HL-60/S4 (cell line): ENCODE results near the gene DEFB124.
"Not testable (repeated sequence)": the region's sequence is repeated elsewhere in the genome, so short reads cannot be mapped to it uniquely, and the experiment has no call there.

Source experiments
- in situ Hi-C: fragments of 300-500 bp; cut with MboI; formaldehyde crosslinking; loops from 2 replicates; pipeline ENCODE4 v1.14.3; 2022; ENCODE audit warnings: low sequenced_read_pairs

Gene DEFB124

GRCh38 chr20:31474758-31475427, at the start of gene DEFB124, which contains the start of gene REM1:
Gene DEFB124 (minus strand): TSS chr20:31475127. CDS start chr20:31473013, 2,114 bp downstream.
Gene REM1 (plus strand): TSS chr20:31475288. CDS start chr20:31476446, 1,158 bp downstream.
- in situ Hi-C loops = no loop called here

- in situ Hi-C loops = no loop called here
Observed at GRCh38 chr20:31523361-31524283, 48.7 kb upstream of the DEFB124 start.

- in situ Hi-C loops = no loop called here
Observed at GRCh38 chr20:31522731-31523130, 47.8 kb upstream of the DEFB124 start.

GRCh38 chr20:31521267-31521666, 46.3 kb upstream of the DEFB124 start:
- in situ Hi-C loops = not testable (repeated sequence)

- in situ Hi-C loops = no loop called here
Observed at GRCh38 chr20:31517373-31517772, 42.4 kb upstream of the DEFB124 start.

GRCh38 chr20:31516651-31517050, 41.7 kb upstream of the DEFB124 start:
- in situ Hi-C loops = no loop called here

- in situ Hi-C loops = no loop called here
Observed at GRCh38 chr20:31516166-31516565, 41.2 kb upstream of the DEFB124 start.

- in situ Hi-C loops = no loop called here
Observed at GRCh38 chr20:31515775-31516107, 40.8 kb upstream of the DEFB124 start.

GRCh38 chr20:31515072-31515774, 40.3 kb upstream of the DEFB124 start:
- in situ Hi-C loops = no loop called here

GRCh38 chr20:31514154-31515071, 39.5 kb upstream of the DEFB124 start, which contains the start of gene HM13:
Gene HM13 (plus strand): TSS chr20:31514442. CDS start chr20:31514552, 110 bp downstream.
- in situ Hi-C loops = no loop called here

GRCh38 chr20:31508517-31509244, 33.8 kb upstream of the DEFB124 start:
- in situ Hi-C loops = no loop called here

- in situ Hi-C loops = no loop called here
Observed at GRCh38 chr20:31505903-31506302, 31.0 kb upstream of the DEFB124 start.

GRCh38 chr20:31502884-31503673, 28.2 kb upstream of the DEFB124 start:
- in situ Hi-C loops = not testable (repeated sequence)

GRCh38 chr20:31500527-31500926, 25.6 kb upstream of the DEFB124 start:
- in situ Hi-C loops = no loop called here

- in situ Hi-C loops = no loop called here
Observed at GRCh38 chr20:31497838-31498540, 23.1 kb upstream of the DEFB124 start.

GRCh38 chr20:31496761-31497295, 21.9 kb upstream of the DEFB124 start:
- in situ Hi-C loops = no loop called here

- in situ Hi-C loops = no loop called here
Observed at GRCh38 chr20:31494131-31494530, 19.2 kb upstream of the DEFB124 start.

GRCh38 chr20:31490752-31491151, 15.8 kb upstream of the DEFB124 start:
- in situ Hi-C loops = no loop called here
